ENCODE data around the gene RAET1E.
"Not testable (repeated sequence)": the region's sequence is repeated elsewhere in the genome, so short reads cannot be mapped to it uniquely, and the experiment has no call there.

The RAET1E gene

GRCh38 chr6:149860513-149860833, 37.4 kb downstream of the RAET1E start:
- no peak for DNase-seq

- no peak for DNase-seq
These were observed 38.0 kb downstream of the RAET1E start for GRCh38 chr6:149859938-149860337.

GRCh38 chr6:149859368-149859767, 38.5 kb downstream of the RAET1E start:
- DNase-seq, result no peak

GRCh38 chr6:149857541-149857940, 40.4 kb downstream of the RAET1E start:
- no peak for DNase-seq

GRCh38 chr6:149856256-149856994, 41.5 kb downstream of the RAET1E start:
- no peak for DNase-seq

- no peak for DNase-seq
These were observed 42.2 kb downstream of the RAET1E start for GRCh38 chr6:149855741-149856140.

GRCh38 chr6:149855040-149855654, 42.8 kb downstream of the RAET1E start:
- no peak for DNase-seq

- DNase-seq, result no peak
These were observed 43.4 kb downstream of the RAET1E start for GRCh38 chr6:149854532-149854931.

GRCh38 chr6:149854017-149854416, 43.9 kb downstream of the RAET1E start:
- DNase-seq, result not testable (repeated sequence)

GRCh38 chr6:149852881-149853280, 45.0 kb downstream of the RAET1E start:
- no peak for DNase-seq

- DNase-seq, result peak; percentile 48
These were observed 45.7 kb downstream of the RAET1E start for GRCh38 chr6:149852180-149852579.

- no peak for DNase-seq
These were observed 46.3 kb downstream of the RAET1E start for GRCh38 chr6:149851461-149852110.

- not testable (repeated sequence) for DNase-seq
These were observed 49.6 kb downstream of the RAET1E start for GRCh38 chr6:149848343-149848742.
